ENCODE data around the gene RUFY4.
"Not testable (repeated sequence)": the region's sequence is repeated elsewhere in the genome, so short reads cannot be mapped to it uniquely, and the experiment has no call there.

Gene RUFY4

GRCh38 chr2:218068721-218069334 is at the start of gene RUFY4:
TSS of gene RUFY4 (plus strand) at chr2:218069253. CDS start at chr2:218070606, 1,353 bp downstream.
- not testable (repeated sequence) for DNase-seq (ENCODE audit: low spot score)

GRCh38 chr2:218019411-218020060 is 49.5 kb upstream of the RUFY4 start:
- DNase-seq (ENCODE audit: low spot score): no peak

- no peak for DNase-seq (ENCODE audit: low spot score)
Observed at GRCh38 chr2:218020281-218020680, 48.8 kb upstream of the RUFY4 start.

- no peak for DNase-seq (ENCODE audit: low spot score)
Observed at GRCh38 chr2:218020966-218021535, 48.0 kb upstream of the RUFY4 start.

- DNase-seq (ENCODE audit: low spot score): no peak
Observed at GRCh38 chr2:218021536-218022071, 47.4 kb upstream of the RUFY4 start.

- DNase-seq (ENCODE audit: low spot score): no peak
Observed at GRCh38 chr2:218022131-218022850, 46.8 kb upstream of the RUFY4 start.

GRCh38 chr2:218022851-218023530 is 46.1 kb upstream of the RUFY4 start:
- no peak for DNase-seq (ENCODE audit: low spot score)

GRCh38 chr2:218023636-218024035 is 45.4 kb upstream of the RUFY4 start:
- no peak for DNase-seq (ENCODE audit: low spot score)

GRCh38 chr2:218024336-218024735 is 44.7 kb upstream of the RUFY4 start:
- no peak for DNase-seq (ENCODE audit: low spot score)

- DNase-seq (ENCODE audit: low spot score): no peak
Observed at GRCh38 chr2:218024871-218025270, 44.2 kb upstream of the RUFY4 start.

- no peak for DNase-seq (ENCODE audit: low spot score)
Observed at GRCh38 chr2:218026244-218026643, 42.8 kb upstream of the RUFY4 start.

- no peak for DNase-seq (ENCODE audit: low spot score)
Observed at GRCh38 chr2:218026676-218027425, 42.2 kb upstream of the RUFY4 start.

- no peak for DNase-seq (ENCODE audit: low spot score)
Observed at GRCh38 chr2:218027426-218028188, 41.4 kb upstream of the RUFY4 start.

GRCh38 chr2:218028189-218028495 is 40.9 kb upstream of the RUFY4 start:
- no peak for DNase-seq (ENCODE audit: low spot score)

GRCh38 chr2:218028562-218029348 is 40.3 kb upstream of the RUFY4 start:
- no peak for DNase-seq (ENCODE audit: low spot score)

GRCh38 chr2:218029366-218030360 is 39.4 kb upstream of the RUFY4 start:
- DNase-seq (ENCODE audit: low spot score): no peak

- DNase-seq (ENCODE audit: low spot score): no peak
Observed at GRCh38 chr2:218030409-218031195, 38.5 kb upstream of the RUFY4 start.

- DNase-seq (ENCODE audit: low spot score): no peak
Observed at GRCh38 chr2:218031261-218031660, 37.8 kb upstream of the RUFY4 start.
